ENCODE results near the gene PHETA2.

DNA sequence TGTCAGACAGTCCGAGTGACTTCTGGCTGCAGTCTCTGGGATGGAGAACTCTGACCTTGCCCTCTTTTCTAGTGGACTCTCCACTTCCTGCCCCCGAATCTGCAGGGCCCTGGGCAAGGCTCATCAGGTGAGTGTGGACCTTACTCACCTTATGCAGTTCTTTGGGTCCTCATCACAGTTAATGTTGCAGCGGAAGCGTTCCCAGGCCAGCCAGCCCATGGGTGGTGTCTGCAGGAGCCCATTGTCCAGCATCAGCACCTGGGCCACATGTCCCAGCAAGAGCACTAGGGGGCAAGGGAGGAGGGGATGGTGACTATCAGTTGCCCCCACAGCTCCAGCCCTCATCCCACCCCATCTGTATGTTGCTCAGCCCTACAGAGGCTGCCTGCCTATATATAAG, 5.8 kb upstream of the PHETA2 start:
- TF ChIP-seq, protein P1, sequence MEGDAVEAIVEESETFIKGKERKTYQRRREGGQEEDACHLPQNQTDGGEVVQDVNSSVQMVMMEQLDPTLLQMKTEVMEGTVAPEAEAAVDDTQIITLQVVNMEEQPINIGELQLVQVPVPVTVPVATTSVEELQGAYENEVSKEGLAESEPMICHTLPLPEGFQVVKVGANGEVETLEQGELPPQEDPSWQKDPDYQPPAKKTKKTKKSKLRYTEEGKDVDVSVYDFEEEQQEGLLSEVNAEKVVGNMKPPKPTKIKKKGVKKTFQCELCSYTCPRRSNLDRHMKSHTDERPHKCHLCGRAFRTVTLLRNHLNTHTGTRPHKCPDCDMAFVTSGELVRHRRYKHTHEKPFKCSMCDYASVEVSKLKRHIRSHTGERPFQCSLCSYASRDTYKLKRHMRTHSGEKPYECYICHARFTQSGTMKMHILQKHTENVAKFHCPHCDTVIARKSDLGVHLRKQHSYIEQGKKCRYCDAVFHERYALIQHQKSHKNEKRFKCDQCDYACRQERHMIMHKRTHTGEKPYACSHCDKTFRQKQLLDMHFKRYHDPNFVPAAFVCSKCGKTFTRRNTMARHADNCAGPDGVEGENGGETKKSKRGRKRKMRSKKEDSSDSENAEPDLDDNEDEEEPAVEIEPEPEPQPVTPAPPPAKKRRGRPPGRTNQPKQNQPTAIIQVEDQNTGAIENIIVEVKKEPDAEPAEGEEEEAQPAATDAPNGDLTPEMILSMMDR (IDR thresholded peaks at IDR 0.05), result no peak
- TF ChIP-seq, protein P2, sequence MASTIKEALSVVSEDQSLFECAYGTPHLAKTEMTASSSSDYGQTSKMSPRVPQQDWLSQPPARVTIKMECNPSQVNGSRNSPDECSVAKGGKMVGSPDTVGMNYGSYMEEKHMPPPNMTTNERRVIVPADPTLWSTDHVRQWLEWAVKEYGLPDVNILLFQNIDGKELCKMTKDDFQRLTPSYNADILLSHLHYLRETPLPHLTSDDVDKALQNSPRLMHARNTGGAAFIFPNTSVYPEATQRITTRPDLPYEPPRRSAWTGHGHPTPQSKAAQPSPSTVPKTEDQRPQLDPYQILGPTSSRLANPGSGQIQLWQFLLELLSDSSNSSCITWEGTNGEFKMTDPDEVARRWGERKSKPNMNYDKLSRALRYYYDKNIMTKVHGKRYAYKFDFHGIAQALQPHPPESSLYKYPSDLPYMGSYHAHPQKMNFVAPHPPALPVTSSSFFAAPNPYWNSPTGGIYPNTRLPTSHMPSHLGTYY (CRISPR knock-in tag; IDR thresholded peaks at IDR 0.05), result no peak
- TF ChIP-seq, protein P3, sequence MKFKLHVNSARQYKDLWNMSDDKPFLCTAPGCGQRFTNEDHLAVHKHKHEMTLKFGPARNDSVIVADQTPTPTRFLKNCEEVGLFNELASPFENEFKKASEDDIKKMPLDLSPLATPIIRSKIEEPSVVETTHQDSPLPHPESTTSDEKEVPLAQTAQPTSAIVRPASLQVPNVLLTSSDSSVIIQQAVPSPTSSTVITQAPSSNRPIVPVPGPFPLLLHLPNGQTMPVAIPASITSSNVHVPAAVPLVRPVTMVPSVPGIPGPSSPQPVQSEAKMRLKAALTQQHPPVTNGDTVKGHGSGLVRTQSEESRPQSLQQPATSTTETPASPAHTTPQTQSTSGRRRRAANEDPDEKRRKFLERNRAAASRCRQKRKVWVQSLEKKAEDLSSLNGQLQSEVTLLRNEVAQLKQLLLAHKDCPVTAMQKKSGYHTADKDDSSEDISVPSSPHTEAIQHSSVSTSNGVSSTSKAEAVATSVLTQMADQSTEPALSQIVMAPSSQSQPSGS (CRISPR knock-in tag; IDR thresholded peaks at IDR 0.05; ENCODE audit: borderline replicate concordance, low read depth), result no peak
- TF ChIP-seq, protein P4, sequence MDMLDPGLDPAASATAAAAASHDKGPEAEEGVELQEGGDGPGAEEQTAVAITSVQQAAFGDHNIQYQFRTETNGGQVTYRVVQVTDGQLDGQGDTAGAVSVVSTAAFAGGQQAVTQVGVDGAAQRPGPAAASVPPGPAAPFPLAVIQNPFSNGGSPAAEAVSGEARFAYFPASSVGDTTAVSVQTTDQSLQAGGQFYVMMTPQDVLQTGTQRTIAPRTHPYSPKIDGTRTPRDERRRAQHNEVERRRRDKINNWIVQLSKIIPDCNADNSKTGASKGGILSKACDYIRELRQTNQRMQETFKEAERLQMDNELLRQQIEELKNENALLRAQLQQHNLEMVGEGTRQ (CRISPR knock-in tag; IDR thresholded peaks at IDR 0.05), result no peak
- TF ChIP-seq, protein P5, sequence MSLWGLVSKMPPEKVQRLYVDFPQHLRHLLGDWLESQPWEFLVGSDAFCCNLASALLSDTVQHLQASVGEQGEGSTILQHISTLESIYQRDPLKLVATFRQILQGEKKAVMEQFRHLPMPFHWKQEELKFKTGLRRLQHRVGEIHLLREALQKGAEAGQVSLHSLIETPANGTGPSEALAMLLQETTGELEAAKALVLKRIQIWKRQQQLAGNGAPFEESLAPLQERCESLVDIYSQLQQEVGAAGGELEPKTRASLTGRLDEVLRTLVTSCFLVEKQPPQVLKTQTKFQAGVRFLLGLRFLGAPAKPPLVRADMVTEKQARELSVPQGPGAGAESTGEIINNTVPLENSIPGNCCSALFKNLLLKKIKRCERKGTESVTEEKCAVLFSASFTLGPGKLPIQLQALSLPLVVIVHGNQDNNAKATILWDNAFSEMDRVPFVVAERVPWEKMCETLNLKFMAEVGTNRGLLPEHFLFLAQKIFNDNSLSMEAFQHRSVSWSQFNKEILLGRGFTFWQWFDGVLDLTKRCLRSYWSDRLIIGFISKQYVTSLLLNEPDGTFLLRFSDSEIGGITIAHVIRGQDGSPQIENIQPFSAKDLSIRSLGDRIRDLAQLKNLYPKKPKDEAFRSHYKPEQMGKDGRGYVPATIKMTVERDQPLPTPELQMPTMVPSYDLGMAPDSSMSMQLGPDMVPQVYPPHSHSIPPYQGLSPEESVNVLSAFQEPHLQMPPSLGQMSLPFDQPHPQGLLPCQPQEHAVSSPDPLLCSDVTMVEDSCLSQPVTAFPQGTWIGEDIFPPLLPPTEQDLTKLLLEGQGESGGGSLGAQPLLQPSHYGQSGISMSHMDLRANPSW (CRISPR knock-in tag; conservative IDR thresholded peaks at IDR 0.05; ENCODE audit: low read depth), result no peak
- TF ChIP-seq FOXJ3 (CRISPR knock-in tag; IDR thresholded peaks at IDR 0.05; ENCODE audit: borderline replicate concordance), result no peak
- no peak for TF ChIP-seq NR1H2 (CRISPR knock-in tag; IDR thresholded peaks at IDR 0.05)
- TF ChIP-seq, protein P6, sequence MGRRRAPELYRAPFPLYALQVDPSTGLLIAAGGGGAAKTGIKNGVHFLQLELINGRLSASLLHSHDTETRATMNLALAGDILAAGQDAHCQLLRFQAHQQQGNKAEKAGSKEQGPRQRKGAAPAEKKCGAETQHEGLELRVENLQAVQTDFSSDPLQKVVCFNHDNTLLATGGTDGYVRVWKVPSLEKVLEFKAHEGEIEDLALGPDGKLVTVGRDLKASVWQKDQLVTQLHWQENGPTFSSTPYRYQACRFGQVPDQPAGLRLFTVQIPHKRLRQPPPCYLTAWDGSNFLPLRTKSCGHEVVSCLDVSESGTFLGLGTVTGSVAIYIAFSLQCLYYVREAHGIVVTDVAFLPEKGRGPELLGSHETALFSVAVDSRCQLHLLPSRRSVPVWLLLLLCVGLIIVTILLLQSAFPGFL (CRISPR knock-in tag; IDR thresholded peaks at IDR 0.05; ENCODE audit: borderline replicate concordance), result no peak

Measured in WTC11 (cell line).